Endothelial cell (in vitro differentiated cells): ENCODE measurements around the gene TMEM217. TPM values are rescaled to one million over a fixed set of nuclear protein-coding genes. Genes with fewer than 3 reads are reported as not detected.

Experiments
- DNase-seq: peaks from one replicate; pipeline ENCODE4 v3.0.0; 2021; ENCODE audit warnings: low spot score
- H3K27ac Mint-ChIP-seq: one replicate; pipeline ENCODE4 v1.8.0; 2021; ENCODE audit warnings: mixed read lengths, inconsistent platforms; ENCODE audit not compliant: unreplicated experiment
- H3K27me3 Mint-ChIP-seq: one replicate; pipeline ENCODE4 v1.8.0; 2021; ENCODE audit warnings: mild to moderate bottlenecking, moderate library complexity, mixed read lengths, inconsistent platforms; ENCODE audit not compliant: unreplicated experiment
- H3K36me3 Mint-ChIP-seq: one replicate; pipeline ENCODE4 v1.8.0; 2021; ENCODE audit warnings: mild to moderate bottlenecking, low read depth, mixed read lengths, inconsistent platforms; ENCODE audit not compliant: unreplicated experiment
- H3K4me1 Mint-ChIP-seq: one replicate; pipeline ENCODE4 v1.8.0; 2021; ENCODE audit warnings: mild to moderate bottlenecking, mixed read lengths, inconsistent platforms; ENCODE audit not compliant: unreplicated experiment
- H3K4me3 Mint-ChIP-seq: one replicate; pipeline ENCODE4 v1.8.0; 2021; ENCODE audit warnings: mild to moderate bottlenecking, mixed read lengths, inconsistent platforms; ENCODE audit not compliant: unreplicated experiment
- H3K9me3 Mint-ChIP-seq: one replicate; pipeline ENCODE4 v1.8.0; 2021; ENCODE audit warnings: mixed read lengths, inconsistent platforms; ENCODE audit not compliant: unreplicated experiment
- total RNA-seq: library from RNA; stranded (reverse); fragmentation: NEBNext Ultra II Directional; extraction: Animal tissue kit (Norgen Biotek cat#: 25700); gene quantifications from one replicate; pipeline ENCODE4 v1.2.1, GENCODE V29; 2021; ENCODE audit not compliant: unreplicated experiment
- TF ChIP-seq, protein P1 (sequence below): fragments of 200-600 bp; sonication (generic); IDR thresholded peaks from one replicate; pipeline ENCODE4 v1.5.0; 2021; ENCODE audit warnings: antibody characterized with exemption; ENCODE audit not compliant: unreplicated experiment

TMEM217 gene
- total RNA-seq, 1 donor from 2014 or later = 5.4 TPM

GRCh38 chr6:37172912-37173492 lies 84.9 kb downstream of the TMEM217 start:
- no peak for DNase-seq
- H3K27me3 Mint-ChIP-seq = peaks cover 10% of the 10 kb centered on the region
- peak overlapping the region; percentile 73 for H3K4me3 Mint-ChIP-seq
- TF ChIP-seq, protein P1, sequence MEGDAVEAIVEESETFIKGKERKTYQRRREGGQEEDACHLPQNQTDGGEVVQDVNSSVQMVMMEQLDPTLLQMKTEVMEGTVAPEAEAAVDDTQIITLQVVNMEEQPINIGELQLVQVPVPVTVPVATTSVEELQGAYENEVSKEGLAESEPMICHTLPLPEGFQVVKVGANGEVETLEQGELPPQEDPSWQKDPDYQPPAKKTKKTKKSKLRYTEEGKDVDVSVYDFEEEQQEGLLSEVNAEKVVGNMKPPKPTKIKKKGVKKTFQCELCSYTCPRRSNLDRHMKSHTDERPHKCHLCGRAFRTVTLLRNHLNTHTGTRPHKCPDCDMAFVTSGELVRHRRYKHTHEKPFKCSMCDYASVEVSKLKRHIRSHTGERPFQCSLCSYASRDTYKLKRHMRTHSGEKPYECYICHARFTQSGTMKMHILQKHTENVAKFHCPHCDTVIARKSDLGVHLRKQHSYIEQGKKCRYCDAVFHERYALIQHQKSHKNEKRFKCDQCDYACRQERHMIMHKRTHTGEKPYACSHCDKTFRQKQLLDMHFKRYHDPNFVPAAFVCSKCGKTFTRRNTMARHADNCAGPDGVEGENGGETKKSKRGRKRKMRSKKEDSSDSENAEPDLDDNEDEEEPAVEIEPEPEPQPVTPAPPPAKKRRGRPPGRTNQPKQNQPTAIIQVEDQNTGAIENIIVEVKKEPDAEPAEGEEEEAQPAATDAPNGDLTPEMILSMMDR = no peak
- peaks cover 13% of the 10 kb centered on the region for H3K36me3 Mint-ChIP-seq
- H3K9me3 Mint-ChIP-seq = no peaks in the 10 kb centered on the region
- H3K27ac Mint-ChIP-seq = no peak overlapping the region
- H3K4me1 Mint-ChIP-seq = peaks cover 20% of the 10 kb centered on the region

GRCh38 chr6:37171970-37172812 lies 85.8 kb downstream of the TMEM217 start:
- TF ChIP-seq, protein P1 = peak; percentile 98
- peaks cover 22% of the 10 kb centered on the region for H3K4me1 Mint-ChIP-seq
- no peak overlapping the region for H3K27ac Mint-ChIP-seq
- peaks cover 10% of the 10 kb centered on the region for H3K27me3 Mint-ChIP-seq
- DNase-seq = peak; percentile 87
- peak overlapping the region; percentile 70 for H3K4me3 Mint-ChIP-seq
- H3K9me3 Mint-ChIP-seq = no peaks in the 10 kb centered on the region
- peaks cover 13% of the 10 kb centered on the region for H3K36me3 Mint-ChIP-seq

GRCh38 chr6:37171201-37171969 lies 86.6 kb downstream of the TMEM217 start:
- H3K9me3 Mint-ChIP-seq = no peaks in the 10 kb centered on the region
- peak; percentile 28 for DNase-seq
- TF ChIP-seq, protein P1 = no peak
- peak overlapping the region; percentile 88 for H3K4me3 Mint-ChIP-seq
- peaks cover 22% of the 10 kb centered on the region for H3K4me1 Mint-ChIP-seq
- peaks cover 10% of the 10 kb centered on the region for H3K27me3 Mint-ChIP-seq
- peaks cover 13% of the 10 kb centered on the region for H3K36me3 Mint-ChIP-seq
- H3K27ac Mint-ChIP-seq = no peak overlapping the region

- peaks cover 10% of the 10 kb centered on the region for H3K27me3 Mint-ChIP-seq
- peak overlapping the region; percentile 88 for H3K4me3 Mint-ChIP-seq
- DNase-seq = peak; percentile 58
- H3K36me3 Mint-ChIP-seq = peaks cover 13% of the 10 kb centered on the region
- TF ChIP-seq, protein P1 = no peak
- peaks cover 22% of the 10 kb centered on the region for H3K4me1 Mint-ChIP-seq
- no peaks in the 10 kb centered on the region for H3K9me3 Mint-ChIP-seq
- no peak overlapping the region for H3K27ac Mint-ChIP-seq
Measured at GRCh38 chr6:37170273-37171200, 87.4 kb downstream of the TMEM217 start.
